Body of pancreas (tissue), 4 donors: ENCODE results near the gene BCL6B.

ENCODE experiments used
- POLR2A ChIP-seq, 3 donors: fragments of 450-650 bp; IDR thresholded peaks; one replicate each; pipeline ENCODE4 v1.6.1; 2016; ENCODE audit warnings: antibody characterized with exemption in 3 of 3, mild to moderate bottlenecking in 2 of 3
- TF ChIP-seq, protein P1 (sequence below), 7 experiments: fragments of 450-650 bp in 4 of 7; fragments of 200-600 bp in 3 of 7; sonication (generic) in 3 of 7; IDR thresholded peaks; one replicate each; pipeline ENCODE4 v1.5.1; 2016 to 2019; ENCODE audit warnings: antibody characterized with exemption in 7 of 7

DNA sequence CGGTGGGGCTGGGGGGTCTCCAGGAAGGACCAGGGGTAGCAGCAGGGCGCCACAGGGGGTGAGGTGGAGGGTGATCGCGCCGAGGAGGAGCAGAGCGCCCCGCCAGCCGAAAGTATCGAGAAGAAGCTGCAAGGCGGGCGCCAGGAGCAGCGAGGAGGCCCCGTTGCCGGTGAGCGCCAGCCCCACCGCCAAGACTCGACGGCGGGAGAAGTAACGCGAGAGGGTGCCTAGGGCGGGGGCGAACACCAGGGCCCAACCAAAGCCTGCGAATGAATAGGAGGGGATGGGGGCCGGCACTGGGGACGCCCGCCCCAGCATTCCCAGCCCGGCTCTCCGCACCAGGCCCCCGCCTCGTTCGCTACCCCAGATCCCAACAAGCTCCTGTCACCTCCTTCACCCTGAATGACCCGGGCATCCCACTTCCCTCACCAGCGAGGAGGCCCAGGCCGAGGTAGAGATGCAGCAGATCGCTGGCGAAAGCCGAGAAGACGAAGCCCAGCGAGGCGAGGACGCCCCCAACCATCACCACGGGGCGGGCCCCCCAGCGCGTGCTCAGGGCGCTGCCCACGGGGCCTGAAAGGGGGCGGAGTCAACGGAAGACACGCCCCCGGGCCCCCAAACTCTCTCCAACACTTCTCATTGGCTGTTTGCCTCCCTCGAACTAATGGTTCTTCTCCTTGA is 19.8 kb downstream of the BCL6B start:
- TF ChIP-seq, protein P1, sequence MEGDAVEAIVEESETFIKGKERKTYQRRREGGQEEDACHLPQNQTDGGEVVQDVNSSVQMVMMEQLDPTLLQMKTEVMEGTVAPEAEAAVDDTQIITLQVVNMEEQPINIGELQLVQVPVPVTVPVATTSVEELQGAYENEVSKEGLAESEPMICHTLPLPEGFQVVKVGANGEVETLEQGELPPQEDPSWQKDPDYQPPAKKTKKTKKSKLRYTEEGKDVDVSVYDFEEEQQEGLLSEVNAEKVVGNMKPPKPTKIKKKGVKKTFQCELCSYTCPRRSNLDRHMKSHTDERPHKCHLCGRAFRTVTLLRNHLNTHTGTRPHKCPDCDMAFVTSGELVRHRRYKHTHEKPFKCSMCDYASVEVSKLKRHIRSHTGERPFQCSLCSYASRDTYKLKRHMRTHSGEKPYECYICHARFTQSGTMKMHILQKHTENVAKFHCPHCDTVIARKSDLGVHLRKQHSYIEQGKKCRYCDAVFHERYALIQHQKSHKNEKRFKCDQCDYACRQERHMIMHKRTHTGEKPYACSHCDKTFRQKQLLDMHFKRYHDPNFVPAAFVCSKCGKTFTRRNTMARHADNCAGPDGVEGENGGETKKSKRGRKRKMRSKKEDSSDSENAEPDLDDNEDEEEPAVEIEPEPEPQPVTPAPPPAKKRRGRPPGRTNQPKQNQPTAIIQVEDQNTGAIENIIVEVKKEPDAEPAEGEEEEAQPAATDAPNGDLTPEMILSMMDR (IDR thresholded peaks at IDR 0.05) = no peak
- no peak for TF ChIP-seq POLR2A (IDR thresholded peaks at IDR 0.05)
